SK-N-SH treated with all-trans-retinoic acid at 6 μM for 48 hours (cell line): ENCODE data around the gene E2F6.

Source experiments
- ATAC-seq: fragments of 200-7000 bp; cut with Tn5 transposase; 3 replicates; pipeline ENCODE4 v1.9.1; 2020; ENCODE audit warnings: mild to moderate bottlenecking, moderate library complexity
- ARNTL ChIP-seq: fragments of 450-650 bp; formaldehyde crosslinking; IDR thresholded peaks from 2 replicates; pipeline ENCODE4 v1.5.0; 2020; ENCODE audit warnings: low read depth, mild to moderate bottlenecking, moderate library complexity, borderline replicate concordance
- CREB5 ChIP-seq: fragments of 250-450 bp; sonication (Bioruptor Pico); IDR thresholded peaks from 2 replicates; pipeline ENCODE4 v1.5.1; 2020; ENCODE audit warnings: low read depth, mild to moderate bottlenecking, moderate library complexity
- CSRNP3 ChIP-seq: fragments of 250-450 bp; sonication (Bioruptor Pico); IDR thresholded peaks from 2 replicates; pipeline ENCODE4 v1.5.1; 2021; ENCODE audit warnings: mild to moderate bottlenecking, moderate library complexity
- ESRRG ChIP-seq: fragments of 250-450 bp; sonication (Bioruptor Pico); IDR thresholded peaks from 2 replicates; pipeline ENCODE4 v1.6.1; 2021; ENCODE audit warnings: mild to moderate bottlenecking
- GLIS3 ChIP-seq: fragments of 250-450 bp; sonication (Bioruptor Pico); IDR thresholded peaks from 2 replicates; pipeline ENCODE4 v1.5.0; 2020; ENCODE audit warnings: mild to moderate bottlenecking, moderate library complexity
- ISL1 ChIP-seq: fragments of 250-450 bp; sonication (Bioruptor Pico); IDR thresholded peaks from 2 replicates; pipeline ENCODE4 v2.1.2; 2022; ENCODE audit warnings: mild to moderate bottlenecking, moderate library complexity
- OSR1 ChIP-seq: fragments of 250-450 bp; sonication (Bioruptor Pico); IDR thresholded peaks from 2 replicates; pipeline ENCODE4 v1.8.0; 2022; ENCODE audit warnings: moderate library complexity, mild to moderate bottlenecking, inconsistent platforms
- PPARA ChIP-seq: fragments of 250-450 bp; sonication (Bioruptor Pico); IDR thresholded peaks from 2 replicates; pipeline ENCODE4 v1.5.0; 2020; ENCODE audit warnings: mild to moderate bottlenecking, borderline replicate concordance
- SNAI2 ChIP-seq: fragments of 250-450 bp; sonication (Bioruptor Pico); IDR thresholded peaks from 2 replicates; pipeline ENCODE4 v1.5.0; 2020; ENCODE audit warnings: mild to moderate bottlenecking, moderate library complexity
- TCF4 ChIP-seq: fragments of 250-450 bp; sonication (Bioruptor Pico); IDR thresholded peaks from 2 replicates; pipeline ENCODE4 v1.8.0; 2021; ENCODE audit warnings: mild to moderate bottlenecking, moderate library complexity, borderline replicate concordance
- TOX ChIP-seq: fragments of 250-450 bp; sonication (Bioruptor Pico); IDR thresholded peaks from 2 replicates; pipeline ENCODE4 v1.8.0; 2021; ENCODE audit warnings: mild to moderate bottlenecking, moderate library complexity, borderline replicate concordance
- ZC3H10 ChIP-seq: fragments of 250-450 bp; sonication (Bioruptor Pico); IDR thresholded peaks from 2 replicates; pipeline ENCODE4 v1.5.1; 2021; ENCODE audit warnings: mild to moderate bottlenecking, moderate library complexity
- ZFP3 ChIP-seq: fragments of 250-450 bp; sonication (Bioruptor Pico); IDR thresholded peaks from 2 replicates; pipeline ENCODE4 v1.5.0; 2020; ENCODE audit warnings: mild to moderate bottlenecking, moderate library complexity
- ZFP30 ChIP-seq: fragments of 450-650 bp; formaldehyde crosslinking; IDR thresholded peaks from 2 replicates; pipeline ENCODE4 v1.5.0; 2022; ENCODE audit warnings: mild to moderate bottlenecking, moderate library complexity
- ZNF565 ChIP-seq: fragments of 450-650 bp; formaldehyde crosslinking; conservative IDR thresholded peaks from 2 replicates; pipeline ENCODE4 v1.5.0; 2020; ENCODE audit warnings: low read depth, mild to moderate bottlenecking, moderate library complexity
- ZNF70 ChIP-seq: fragments of 450-650 bp; formaldehyde crosslinking; IDR thresholded peaks from 2 replicates; pipeline ENCODE4 v1.5.0; 2020; ENCODE audit warnings: mild to moderate bottlenecking, moderate library complexity
- ZNF8 ChIP-seq: fragments of 450-650 bp; formaldehyde crosslinking; IDR thresholded peaks from 2 replicates; pipeline ENCODE4 v1.5.0; 2020; ENCODE audit warnings: mild to moderate bottlenecking, moderate library complexity
- TF ChIP-seq, protein P1 (sequence below): fragments of 250-450 bp; sonication (Bioruptor Pico); IDR thresholded peaks from 2 replicates; pipeline ENCODE4 v1.5.0; 2020; ENCODE audit warnings: mild to moderate bottlenecking, moderate library complexity
- TF ChIP-seq, protein P2 (sequence below): fragments of 250-450 bp; sonication (Bioruptor Pico); IDR thresholded peaks from 2 replicates; pipeline ENCODE4 v1.8.0; 2020; ENCODE audit warnings: mild to moderate bottlenecking, moderate library complexity, borderline replicate concordance
- TF ChIP-seq, protein P3 (sequence below): fragments of 250-450 bp; sonication (Bioruptor Pico); IDR thresholded peaks from 2 replicates; pipeline ENCODE4 v1.8.0; 2021; ENCODE audit warnings: low read depth, mild to moderate bottlenecking, moderate library complexity, borderline replicate concordance

E2F6 gene

GRCh38 chr2:11514081-11514730, 48.2 kb upstream of the E2F6 start:
- no peak for ATAC-seq
- TF ChIP-seq ZFP30 (no peak), CSRNP3 (CRISPR knock-in tag) (no peak), ZNF70 (CRISPR knock-in tag) (no peak), OSR1 (no peak), TOX (CRISPR knock-in tag) (no peak), ZNF565 (CRISPR knock-in tag) (no peak), ISL1 (CRISPR knock-in tag) (no peak)
- TF ChIP-seq, protein P1, sequence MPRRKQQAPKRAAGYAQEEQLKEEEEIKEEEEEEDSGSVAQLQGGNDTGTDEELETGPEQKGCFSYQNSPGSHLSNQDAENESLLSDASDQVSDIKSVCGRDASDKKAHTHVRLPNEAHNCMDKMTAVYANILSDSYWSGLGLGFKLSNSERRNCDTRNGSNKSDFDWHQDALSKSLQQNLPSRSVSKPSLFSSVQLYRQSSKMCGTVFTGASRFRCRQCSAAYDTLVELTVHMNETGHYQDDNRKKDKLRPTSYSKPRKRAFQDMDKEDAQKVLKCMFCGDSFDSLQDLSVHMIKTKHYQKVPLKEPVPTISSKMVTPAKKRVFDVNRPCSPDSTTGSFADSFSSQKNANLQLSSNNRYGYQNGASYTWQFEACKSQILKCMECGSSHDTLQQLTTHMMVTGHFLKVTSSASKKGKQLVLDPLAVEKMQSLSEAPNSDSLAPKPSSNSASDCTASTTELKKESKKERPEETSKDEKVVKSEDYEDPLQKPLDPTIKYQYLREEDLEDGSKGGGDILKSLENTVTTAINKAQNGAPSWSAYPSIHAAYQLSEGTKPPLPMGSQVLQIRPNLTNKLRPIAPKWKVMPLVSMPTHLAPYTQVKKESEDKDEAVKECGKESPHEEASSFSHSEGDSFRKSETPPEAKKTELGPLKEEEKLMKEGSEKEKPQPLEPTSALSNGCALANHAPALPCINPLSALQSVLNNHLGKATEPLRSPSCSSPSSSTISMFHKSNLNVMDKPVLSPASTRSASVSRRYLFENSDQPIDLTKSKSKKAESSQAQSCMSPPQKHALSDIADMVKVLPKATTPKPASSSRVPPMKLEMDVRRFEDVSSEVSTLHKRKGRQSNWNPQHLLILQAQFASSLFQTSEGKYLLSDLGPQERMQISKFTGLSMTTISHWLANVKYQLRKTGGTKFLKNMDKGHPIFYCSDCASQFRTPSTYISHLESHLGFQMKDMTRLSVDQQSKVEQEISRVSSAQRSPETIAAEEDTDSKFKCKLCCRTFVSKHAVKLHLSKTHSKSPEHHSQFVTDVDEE (CRISPR knock-in tag): no peak
- TF ChIP-seq, protein P2, sequence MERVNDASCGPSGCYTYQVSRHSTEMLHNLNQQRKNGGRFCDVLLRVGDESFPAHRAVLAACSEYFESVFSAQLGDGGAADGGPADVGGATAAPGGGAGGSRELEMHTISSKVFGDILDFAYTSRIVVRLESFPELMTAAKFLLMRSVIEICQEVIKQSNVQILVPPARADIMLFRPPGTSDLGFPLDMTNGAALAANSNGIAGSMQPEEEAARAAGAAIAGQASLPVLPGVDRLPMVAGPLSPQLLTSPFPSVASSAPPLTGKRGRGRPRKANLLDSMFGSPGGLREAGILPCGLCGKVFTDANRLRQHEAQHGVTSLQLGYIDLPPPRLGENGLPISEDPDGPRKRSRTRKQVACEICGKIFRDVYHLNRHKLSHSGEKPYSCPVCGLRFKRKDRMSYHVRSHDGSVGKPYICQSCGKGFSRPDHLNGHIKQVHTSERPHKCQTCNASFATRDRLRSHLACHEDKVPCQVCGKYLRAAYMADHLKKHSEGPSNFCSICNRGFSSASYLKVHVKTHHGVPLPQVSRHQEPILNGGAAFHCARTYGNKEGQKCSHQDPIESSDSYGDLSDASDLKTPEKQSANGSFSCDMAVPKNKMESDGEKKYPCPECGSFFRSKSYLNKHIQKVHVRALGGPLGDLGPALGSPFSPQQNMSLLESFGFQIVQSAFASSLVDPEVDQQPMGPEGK (CRISPR knock-in tag): no peak

DNA sequence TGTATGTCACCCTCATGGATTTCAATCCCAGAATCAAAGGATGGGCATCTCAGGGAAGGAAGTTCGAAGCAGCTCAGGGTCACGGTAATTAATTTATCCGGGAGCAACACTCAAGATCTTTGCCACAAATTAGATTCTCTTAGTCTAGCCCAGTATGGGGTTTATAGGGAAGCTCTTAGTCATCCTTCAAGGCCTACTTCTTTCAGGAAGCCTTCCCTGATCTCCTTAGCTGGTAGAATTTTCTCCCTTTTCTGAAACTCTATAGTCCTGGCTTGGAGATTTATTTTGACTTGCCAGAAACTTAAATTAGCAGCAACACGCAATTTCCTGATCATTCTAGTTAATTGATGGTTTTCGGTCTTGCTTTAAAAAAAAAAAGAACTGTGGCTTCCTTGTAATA, 47.4 kb upstream of the E2F6 start:
- ATAC-seq: no peak
- TF ChIP-seq ZFP3 (peak; percentile 92), GLIS3 (CRISPR knock-in tag) (no peak)

DNA sequence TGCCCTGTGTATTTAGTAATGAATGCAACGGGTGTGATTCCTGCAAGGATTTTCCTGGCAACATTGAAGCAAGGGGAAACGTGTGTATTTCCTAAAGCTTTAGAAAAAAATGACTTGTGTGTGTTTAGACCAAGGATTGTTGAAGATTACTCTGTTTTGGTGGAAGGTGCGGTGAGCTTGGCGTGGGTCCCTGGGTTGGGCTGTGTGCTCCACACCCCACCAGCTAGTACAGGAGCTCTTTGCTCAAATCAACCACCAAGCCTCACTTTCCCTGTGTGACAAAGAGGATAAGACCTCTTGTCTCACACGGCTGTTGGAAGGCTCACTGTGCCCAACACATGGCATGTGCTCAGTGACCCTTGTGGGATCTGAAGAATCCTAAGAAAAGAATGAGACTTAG, 46.5 kb upstream of the E2F6 start:
- TF ChIP-seq ESRRG (CRISPR knock-in tag): no peak
- TF ChIP-seq ZNF8 (CRISPR knock-in tag): no peak
- ATAC-seq: no peak

GRCh38 chr2:11509657-11510360, 43.8 kb upstream of the E2F6 start:
- TF ChIP-seq TCF4 (no peak), ZFP3 (no peak), CSRNP3 (CRISPR knock-in tag) (no peak), ESRRG (CRISPR knock-in tag) (no peak), ZNF565 (CRISPR knock-in tag) (no peak), OSR1 (no peak), SNAI2 (CRISPR knock-in tag) (no peak), TOX (CRISPR knock-in tag) (no peak), ZC3H10 (CRISPR knock-in tag) (no peak), ARNTL (CRISPR knock-in tag) (no peak), ZFP30 (no peak), CREB5 (CRISPR knock-in tag) (no peak), PPARA (CRISPR knock-in tag) (no peak)
- TF ChIP-seq, protein P1 (CRISPR knock-in tag): no peak
- TF ChIP-seq, protein P3, sequence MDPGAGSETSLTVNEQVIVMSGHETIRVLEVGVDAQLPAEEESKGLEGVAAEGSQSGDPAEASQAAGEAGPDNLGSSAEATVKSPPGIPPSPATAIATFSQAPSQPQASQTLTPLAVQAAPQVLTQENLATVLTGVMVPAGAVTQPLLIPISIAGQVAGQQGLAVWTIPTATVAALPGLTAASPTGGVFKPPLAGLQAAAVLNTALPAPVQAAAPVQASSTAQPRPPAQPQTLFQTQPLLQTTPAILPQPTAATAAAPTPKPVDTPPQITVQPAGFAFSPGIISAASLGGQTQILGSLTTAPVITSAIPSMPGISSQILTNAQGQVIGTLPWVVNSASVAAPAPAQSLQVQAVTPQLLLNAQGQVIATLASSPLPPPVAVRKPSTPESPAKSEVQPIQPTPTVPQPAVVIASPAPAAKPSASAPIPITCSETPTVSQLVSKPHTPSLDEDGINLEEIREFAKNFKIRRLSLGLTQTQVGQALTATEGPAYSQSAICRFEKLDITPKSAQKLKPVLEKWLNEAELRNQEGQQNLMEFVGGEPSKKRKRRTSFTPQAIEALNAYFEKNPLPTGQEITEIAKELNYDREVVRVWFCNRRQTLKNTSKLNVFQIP: no peak
- no peak for ATAC-seq
